ENCODE data around the gene GABRG3.

- TF ChIP-seq CTCF (conservative IDR thresholded peaks at IDR 0.05; ENCODE audit: low read depth, low read length) (no peak), MXI1 (IDR thresholded peaks at IDR 0.05; ENCODE audit: borderline replicate concordance, low read depth, low read length) (no peak), CHD1 (IDR thresholded peaks at IDR 0.05; ENCODE audit: low read depth, low read length) (no peak), BHLHE40 (IDR thresholded peaks at IDR 0.05; ENCODE audit: low read depth, low read length) (no peak), POLR2A (IDR thresholded peaks at IDR 0.05; ENCODE audit: low read depth, low read length) (no peak)
Observed at GRCh38 chr15:26971271-26972018, 464 bp downstream of the GABRG3 start.

Measured in IMR-90 (cell line).